NCI-H774 (cell line): ENCODE results near the gene CACNA1D.

Experiments used
- DNase-seq: peaks from one replicate; lab custom pipeline; 2025; lab: John Stamatoyannopoulos, UW

Gene CACNA1D

GRCh38 chr3:53495520-53496391 is 1.3 kb downstream of the CACNA1D start:
- DNase-seq = no peak

- DNase-seq = no peak
These were observed 1.9 kb downstream of the CACNA1D start for GRCh38 chr3:53496392-53496670.

DNA sequence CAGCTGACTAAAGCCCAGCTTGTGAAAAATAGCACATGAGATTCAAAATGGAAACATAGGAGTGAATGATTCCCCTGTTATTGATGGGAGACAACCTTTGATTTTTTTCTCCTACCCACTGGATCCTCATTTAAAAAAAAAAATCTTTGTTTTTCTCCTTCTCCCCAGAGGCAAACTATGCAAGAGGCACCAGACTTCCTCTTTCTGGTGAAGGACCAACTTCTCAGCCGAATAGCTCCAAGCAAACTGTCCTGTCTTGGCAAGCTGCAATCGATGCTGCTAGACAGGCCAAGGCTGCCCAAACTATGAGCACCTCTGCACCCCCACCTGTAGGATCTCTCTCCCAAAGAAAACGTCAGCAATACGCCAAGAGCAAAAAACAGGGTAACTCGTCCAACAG is 2.6 kb downstream of the CACNA1D start:
- no peak for DNase-seq

DNA sequence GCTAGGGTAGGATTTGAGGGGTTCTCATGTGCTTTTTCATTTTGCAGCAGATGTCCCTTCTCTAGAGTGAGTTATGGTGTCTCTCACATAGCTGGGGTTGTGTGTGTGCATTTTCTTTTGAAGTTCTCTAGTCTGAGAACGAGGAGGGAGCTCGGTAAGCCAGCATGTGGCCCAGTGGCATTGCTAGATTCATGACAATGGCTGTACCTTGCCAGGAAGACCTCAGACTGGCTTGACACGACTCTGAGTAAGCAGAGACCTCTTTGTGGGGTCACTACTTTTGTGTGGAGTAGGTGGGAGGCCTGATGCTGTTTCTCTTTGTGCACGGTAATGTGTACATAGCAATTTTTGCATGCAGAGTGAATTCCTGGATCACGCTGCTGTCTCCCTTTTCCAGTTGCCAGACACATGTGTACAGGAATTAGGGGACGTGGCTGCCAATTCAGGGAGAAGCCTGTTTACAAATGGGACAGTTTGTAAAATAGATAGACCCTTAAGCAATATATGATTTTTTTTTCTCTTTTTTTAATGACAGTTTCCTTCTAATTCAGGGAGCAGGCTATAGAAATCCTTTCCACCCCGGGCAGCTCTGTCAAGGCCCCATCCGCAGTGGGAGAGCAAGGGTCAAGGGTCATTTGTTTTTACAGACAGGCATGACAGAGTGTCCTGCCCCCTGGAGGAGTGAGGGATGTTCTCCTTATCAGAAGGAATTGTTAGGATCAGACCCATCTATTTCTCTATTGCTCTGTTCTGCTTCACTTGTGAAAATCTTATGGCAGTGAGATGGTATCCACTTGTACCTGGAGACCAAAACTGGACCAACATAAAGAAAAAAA is 4.6 kb downstream of the CACNA1D start:
- no peak for DNase-seq

GRCh38 chr3:53500165-53500777 is 5.9 kb downstream of the CACNA1D start:
- no peak for DNase-seq

GRCh38 chr3:53501178-53501577 is 6.8 kb downstream of the CACNA1D start:
- DNase-seq = no peak

- DNase-seq = no peak
These were observed 8.3 kb downstream of the CACNA1D start for GRCh38 chr3:53502737-53503136.

DNA sequence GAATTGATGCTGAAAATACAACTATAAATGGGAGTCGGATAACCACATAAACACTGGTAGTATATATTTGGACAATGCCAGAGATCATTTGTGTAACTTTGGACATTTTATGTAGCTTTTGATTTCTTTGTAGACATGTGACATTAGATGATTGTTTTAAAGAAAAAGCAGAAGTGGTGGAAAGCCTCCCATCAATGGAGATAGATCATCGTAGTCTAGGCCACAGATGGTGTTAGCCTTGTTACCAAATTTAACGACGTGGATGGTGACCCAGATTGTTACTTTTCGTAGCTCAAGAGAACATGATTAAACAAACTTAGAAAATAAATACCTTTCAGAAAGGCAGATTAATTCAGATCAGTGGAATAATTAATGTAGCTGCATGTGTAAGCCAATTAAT is 8.8 kb downstream of the CACNA1D start:
- DNase-seq = no peak

GRCh38 chr3:53506110-53506762 is 11.8 kb downstream of the CACNA1D start:
- no peak for DNase-seq

GRCh38 chr3:53506763-53507145 is 12.3 kb downstream of the CACNA1D start:
- no peak for DNase-seq

- no peak for DNase-seq
These were observed 15.1 kb downstream of the CACNA1D start for GRCh38 chr3:53509494-53509893.

DNA sequence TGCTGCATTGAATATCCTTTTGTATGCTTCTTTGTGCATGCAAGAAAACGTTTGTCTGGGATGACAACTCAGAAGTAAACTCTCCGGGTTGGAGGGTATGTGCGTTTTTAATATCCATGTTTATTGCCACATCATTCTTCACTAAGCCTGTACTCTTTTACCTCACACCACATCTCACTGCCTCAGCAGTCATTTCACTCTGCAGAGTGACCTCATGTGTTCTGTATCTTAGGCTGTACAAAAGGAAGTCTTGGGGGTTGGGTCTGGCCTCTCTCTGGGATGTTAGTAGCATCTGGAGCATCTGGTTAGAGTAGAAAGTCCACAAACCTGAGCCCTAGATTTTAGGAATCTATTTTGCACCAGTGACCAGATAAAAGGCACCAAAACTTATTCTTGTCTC is 16.1 kb downstream of the CACNA1D start:
- no peak for DNase-seq

- no peak for DNase-seq
These were observed 16.8 kb downstream of the CACNA1D start for GRCh38 chr3:53511246-53511645.

GRCh38 chr3:53513556-53514190 is 19.3 kb downstream of the CACNA1D start:
- DNase-seq = no peak

DNA sequence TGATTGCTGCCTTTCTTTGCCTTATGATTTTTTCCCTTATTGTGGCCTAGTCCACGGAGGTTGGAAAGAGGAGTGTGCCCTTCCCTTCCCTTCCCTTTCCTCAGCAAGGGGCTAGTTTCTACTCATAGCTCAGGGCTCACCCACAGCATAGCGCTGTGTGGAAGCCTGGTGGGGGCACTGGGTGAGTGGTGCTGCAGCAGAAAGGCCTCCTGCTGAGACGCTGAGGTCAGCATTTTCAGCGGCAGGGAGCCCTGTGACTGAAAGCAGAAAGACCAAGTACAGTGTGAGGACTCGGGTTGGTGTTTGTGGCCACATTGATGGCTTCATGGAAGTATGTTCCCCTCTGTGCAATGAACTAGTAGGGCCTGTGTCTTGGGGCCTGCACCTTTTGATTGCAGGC is 21.9 kb downstream of the CACNA1D start:
- no peak for DNase-seq

- DNase-seq = no peak
These were observed 24.1 kb downstream of the CACNA1D start for GRCh38 chr3:53518495-53518981.

DNA sequence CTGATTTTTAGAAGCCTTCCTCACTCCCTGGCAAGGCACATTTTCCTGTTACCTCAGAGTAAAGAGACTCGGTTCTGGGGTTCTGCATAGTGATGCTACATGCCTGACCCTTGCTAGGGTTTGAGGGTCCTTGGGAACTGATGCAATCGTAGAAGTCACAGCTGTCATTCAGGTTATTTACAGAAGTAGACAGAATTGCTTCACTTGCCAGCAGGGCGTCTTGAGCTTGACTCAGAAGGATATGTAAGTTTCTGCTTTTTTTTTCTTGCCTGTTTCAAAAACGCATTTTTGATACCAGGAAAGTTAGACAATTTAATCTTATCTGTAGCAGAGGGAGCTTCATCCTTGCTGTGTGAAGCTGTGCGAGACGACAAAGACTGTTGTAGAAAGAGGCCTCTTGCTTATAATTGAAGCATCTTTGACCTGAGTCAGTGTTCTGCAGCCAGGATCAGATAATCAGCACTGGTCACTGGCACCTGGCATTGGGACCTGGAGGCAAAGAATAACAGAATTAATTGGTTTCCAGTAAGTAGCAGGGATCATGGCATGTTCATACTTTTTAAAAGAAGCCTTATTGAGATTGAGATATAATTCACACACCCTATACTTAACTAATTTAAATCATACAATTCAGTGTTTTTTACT is 24.8 kb downstream of the CACNA1D start:
- DNase-seq = no peak

GRCh38 chr3:53523346-53523745 is 28.9 kb downstream of the CACNA1D start:
- DNase-seq = no peak

DNA sequence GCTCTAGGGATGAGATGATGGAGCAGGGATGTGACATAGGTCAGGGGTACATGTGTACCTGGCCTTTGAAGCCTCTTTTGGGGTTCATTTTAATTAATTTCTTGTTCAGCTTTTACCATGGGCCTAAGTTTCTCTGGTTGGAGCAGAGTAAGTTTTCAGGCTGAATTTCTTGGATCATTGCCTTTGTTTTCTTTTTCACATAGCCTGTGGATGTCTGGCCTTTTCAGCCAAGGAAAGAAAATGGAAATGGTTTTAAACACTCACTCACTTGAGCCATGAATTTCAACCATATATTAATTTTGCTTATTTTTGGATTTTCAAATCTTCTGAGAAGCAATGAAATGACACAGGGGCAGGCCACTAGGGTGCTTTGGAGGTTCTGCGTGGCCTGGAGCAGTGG is 30.2 kb downstream of the CACNA1D start:
- no peak for DNase-seq

DNA sequence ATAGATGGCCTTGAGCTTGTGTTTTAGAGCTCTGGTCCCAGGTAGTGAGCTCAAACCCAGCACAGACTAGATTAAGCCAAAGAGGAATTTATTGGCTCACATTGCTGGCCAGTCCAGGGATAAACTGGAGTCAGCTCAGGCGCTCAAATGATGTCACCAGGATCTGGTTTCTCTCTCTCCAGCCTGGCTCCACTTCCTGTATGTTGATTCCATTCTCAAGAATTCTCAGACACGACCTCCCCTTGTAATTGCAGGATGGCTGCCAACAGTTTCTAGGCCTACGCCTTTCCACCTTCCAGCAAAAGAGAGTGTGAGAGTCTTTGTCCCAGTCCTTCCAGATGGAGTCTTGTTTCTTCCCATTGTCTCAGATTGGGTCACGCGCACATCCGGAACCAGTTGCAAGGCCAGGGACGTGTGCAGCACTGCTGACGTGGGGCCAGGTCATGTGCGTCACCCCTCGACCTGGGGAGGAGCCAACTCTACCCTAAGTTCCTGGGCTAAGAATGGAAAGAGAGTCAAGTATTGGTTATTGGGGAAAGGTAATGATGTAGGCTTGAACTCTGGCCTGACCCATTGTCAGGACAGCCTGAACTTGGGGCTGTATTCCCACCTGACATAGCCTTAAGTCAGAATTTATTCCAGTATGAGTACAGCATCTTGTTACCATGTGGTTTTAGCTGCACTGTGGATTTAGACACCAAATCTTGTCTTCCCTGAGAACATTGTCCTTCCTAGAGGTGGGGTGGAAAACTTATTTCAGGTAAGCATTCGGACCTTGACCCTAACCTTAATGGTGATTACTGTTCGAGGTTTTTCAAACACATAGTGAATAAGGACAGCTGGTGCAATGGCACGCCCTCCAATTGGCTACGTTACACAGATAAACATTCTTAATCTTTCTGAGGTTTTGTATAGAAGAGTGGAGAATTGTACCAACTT is 31.6 kb downstream of the CACNA1D start:
- DNase-seq = no peak
